ENCODE data around the gene CDKN1C.

Gene CDKN1C

DNA sequence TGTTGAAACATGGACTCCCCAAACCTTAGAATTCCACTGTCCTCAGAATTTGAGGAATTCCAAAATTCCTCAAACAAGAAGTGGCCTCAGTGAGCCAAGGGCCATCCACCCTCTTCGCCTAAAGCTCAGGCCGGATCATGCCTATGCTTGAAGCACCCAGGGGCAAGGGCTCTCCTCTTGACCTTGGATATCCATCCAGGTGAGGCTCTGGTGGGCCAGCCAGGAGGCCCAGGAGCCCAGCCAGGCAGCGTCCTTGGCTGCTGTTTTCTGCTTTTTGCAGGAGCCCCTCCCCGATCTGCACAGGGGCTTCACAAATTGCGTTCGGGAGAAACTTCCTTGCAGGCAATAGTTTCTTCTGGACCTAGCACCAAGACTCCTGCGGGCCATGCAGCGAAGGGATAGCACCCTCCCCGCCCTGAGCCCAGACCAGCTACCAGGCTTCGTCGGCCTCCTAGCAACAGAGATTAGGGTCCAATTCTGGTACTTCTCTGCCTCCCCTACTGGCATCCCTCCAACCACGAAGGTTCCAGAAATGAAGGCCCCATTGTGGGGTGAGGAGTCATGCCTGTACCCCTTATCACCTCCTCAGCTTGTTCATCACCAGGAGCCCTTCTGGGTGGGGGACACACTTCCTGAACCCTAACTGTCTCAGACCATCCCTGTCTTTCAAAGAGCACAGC, 41.7 kb upstream of the CDKN1C start:
- H3K4me3 ChIP-seq (ENCODE audit: low read depth, low read length), result no peak overlapping the region
- TF ChIP-seq, protein P1, sequence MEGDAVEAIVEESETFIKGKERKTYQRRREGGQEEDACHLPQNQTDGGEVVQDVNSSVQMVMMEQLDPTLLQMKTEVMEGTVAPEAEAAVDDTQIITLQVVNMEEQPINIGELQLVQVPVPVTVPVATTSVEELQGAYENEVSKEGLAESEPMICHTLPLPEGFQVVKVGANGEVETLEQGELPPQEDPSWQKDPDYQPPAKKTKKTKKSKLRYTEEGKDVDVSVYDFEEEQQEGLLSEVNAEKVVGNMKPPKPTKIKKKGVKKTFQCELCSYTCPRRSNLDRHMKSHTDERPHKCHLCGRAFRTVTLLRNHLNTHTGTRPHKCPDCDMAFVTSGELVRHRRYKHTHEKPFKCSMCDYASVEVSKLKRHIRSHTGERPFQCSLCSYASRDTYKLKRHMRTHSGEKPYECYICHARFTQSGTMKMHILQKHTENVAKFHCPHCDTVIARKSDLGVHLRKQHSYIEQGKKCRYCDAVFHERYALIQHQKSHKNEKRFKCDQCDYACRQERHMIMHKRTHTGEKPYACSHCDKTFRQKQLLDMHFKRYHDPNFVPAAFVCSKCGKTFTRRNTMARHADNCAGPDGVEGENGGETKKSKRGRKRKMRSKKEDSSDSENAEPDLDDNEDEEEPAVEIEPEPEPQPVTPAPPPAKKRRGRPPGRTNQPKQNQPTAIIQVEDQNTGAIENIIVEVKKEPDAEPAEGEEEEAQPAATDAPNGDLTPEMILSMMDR (IDR thresholded peaks at IDR 0.05; ENCODE audit: low read depth, low read length, missing control alignments), result no peak
- no peak for DNase-seq (ENCODE audit: low read depth)

DNA sequence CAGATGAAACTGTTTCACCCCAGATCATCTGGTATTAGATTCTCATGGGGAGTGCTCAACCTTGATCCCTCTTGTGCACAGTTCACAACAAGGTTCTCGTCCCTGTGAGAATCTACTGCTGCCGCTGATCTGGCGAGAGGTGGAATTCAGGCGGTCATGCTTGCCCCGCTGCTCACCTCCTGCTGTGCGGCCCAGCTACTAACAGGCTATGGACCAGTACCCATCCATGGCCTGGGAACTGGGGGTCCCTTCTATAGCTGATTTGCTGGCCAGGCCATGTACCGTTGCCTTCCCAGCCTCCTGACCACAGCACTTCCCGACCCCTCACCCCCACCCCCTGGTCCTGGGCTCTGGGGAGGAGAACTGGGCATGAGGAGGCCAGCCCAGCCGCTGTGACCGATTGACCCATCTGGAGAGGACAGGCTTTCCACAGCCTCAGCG, 41.1 kb upstream of the CDKN1C start:
- TF ChIP-seq, protein P1 (IDR thresholded peaks at IDR 0.05; ENCODE audit: low read depth, low read length, missing control alignments), result no peak
- no peak overlapping the region for H3K4me3 ChIP-seq (ENCODE audit: low read depth, low read length)
- no peak for DNase-seq (ENCODE audit: low read depth)

DNA sequence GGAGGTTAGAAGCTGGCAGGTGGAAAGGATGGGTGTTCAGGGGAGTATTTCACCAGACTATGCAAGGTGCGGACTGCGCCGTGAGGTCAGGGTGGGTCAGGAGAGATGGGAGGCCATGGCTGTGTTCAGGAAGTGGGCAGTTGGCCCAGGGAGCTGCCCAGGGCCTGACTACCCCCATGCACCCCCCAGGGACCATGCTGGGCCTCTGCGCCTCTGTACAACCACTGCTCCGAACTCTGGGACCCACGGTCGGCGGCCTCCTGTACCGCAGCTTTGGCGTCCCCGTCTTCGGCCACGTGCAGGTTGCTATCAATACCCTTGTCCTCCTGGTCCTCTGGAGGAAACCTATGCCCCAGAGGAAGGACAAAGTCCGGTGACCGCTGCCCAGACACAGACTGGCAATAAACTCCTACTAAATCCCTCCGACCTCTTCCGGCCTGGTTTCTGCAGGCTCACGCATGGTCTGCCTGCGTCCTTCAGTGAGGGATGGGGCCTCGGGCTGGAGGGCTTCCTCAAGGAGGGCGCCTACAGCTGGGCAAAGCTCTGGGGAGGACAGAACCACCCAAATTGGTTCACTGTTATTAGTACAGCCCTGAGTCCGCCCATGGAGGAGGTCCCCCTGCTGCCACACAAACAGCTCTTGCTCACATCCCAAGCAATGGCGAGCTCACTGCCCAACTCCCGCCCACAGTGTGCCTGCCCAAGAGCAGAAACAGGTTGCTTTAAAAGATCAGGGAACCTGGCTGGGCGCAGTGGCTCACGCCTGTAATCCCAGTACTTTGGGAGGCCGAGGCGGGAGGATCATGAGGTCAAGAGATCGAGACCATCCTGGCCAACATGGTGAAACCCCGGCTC, 39.5 kb upstream of the CDKN1C start:
- DNase-seq (ENCODE audit: low read depth), result no peak
- no peak overlapping the region for H3K4me3 ChIP-seq (ENCODE audit: low read depth, low read length)
- TF ChIP-seq, protein P1 (IDR thresholded peaks at IDR 0.05; ENCODE audit: low read depth, low read length, missing control alignments), result no peak

DNA sequence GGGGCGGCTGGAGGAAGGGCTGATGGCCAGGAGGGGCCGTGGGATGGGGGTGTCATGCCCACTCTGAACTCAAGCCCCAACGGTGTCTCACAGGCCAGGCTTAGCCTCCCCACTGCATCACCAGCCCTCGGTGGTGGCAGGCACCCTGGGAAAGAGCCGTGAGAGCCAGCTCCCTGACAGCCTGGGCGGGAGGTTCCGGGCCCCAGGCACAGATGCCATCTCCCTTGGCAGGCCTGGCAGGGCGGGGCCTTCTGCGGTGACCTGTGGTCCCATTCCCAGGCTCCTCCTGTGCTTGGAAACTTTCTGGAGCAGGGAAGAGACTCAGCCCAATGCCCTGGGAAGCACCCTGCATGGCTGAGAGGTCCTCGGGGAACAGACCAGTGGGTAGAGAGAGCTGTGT, 38.8 kb upstream of the CDKN1C start:
- DNase-seq (ENCODE audit: low read depth), result no peak
- no peak overlapping the region for H3K4me3 ChIP-seq (ENCODE audit: low read depth, low read length)
- TF ChIP-seq, protein P1 (IDR thresholded peaks at IDR 0.05; ENCODE audit: low read depth, low read length, missing control alignments), result no peak

DNA sequence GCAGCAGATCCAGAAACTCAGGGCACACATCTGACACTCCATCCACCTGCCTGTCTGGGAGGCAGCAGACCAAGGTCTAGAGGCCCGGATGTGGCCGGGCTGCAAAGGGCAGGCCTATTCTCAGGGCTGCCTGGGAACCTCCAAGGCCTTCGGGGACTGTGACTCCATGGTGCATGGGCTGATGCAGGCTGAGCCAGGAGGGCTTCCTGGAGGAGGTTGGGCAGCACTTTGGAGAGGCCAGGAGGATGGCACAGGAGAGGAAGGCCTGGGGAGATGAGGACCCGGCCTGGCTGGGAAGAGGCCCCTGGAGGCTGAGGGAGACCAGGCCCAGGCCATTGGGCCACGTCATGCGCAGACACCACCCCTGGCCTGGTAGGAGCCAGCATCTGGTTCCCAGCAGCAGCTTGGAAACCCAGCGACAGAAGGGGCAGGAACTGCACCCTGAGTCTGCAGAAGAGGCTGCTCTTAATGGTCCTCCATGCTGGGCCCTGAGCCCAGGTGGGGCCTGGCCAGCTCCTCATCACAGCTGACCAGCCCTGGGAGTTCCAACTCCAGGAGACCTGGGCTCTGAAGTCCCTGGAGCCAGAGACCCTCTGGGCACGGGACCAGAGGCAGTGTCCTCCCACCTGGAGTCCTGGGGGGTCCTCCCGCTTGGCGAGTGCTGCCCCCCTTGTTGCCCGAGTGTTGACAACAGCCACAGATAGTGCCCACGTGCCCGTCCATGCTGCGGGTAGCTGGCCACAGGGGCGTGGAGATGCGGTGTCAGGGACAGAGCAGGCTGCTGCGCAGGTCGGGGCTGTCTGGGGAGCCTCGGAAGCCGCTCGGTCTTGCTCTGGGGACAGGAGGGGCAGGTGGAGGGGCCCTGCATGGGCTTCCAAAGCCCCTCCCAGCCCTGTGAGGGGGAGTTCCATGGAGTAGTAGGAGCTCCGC, 38.1 kb upstream of the CDKN1C start:
- TF ChIP-seq, protein P1 (IDR thresholded peaks at IDR 0.05; ENCODE audit: low read depth, low read length, missing control alignments), result no peak
- no peak for DNase-seq (ENCODE audit: low read depth)
- no peak overlapping the region for H3K4me3 ChIP-seq (ENCODE audit: low read depth, low read length)

DNA sequence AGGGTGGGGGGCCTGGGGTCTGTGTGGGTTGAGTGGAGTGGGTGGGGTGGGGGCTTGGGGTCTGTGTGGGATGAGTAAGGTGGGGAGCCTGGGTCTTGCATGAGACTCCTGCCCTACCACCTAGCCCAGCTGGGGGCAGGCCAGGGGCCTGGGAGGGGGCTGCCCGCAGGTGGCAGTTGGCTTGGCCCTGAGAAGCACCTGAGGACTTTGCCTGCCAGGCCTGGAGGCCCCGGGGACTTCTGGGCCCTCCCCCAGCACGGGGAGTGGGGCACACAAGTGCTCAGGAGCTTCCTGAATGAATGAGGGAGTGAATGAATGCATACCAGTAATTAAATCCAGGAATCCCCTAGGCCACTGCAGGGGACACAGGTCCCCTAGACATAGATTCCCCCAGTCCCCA, 37.1 kb upstream of the CDKN1C start:
- TF ChIP-seq, protein P1 (IDR thresholded peaks at IDR 0.05; ENCODE audit: low read depth, low read length, missing control alignments), result no peak
- no peak overlapping the region for H3K4me3 ChIP-seq (ENCODE audit: low read depth, low read length)
- DNase-seq (ENCODE audit: low read depth), result no peak
